ENCODE results near the gene MPZL2. TPM values are rescaled to one million over a fixed set of nuclear protein-coding genes. Genes with fewer than 3 reads are reported as not detected.

The MPZL2 gene
- total and polyA plus RNA-seq, 2 donors from 2014 or later: 16.8 to 111 TPM

DNA sequence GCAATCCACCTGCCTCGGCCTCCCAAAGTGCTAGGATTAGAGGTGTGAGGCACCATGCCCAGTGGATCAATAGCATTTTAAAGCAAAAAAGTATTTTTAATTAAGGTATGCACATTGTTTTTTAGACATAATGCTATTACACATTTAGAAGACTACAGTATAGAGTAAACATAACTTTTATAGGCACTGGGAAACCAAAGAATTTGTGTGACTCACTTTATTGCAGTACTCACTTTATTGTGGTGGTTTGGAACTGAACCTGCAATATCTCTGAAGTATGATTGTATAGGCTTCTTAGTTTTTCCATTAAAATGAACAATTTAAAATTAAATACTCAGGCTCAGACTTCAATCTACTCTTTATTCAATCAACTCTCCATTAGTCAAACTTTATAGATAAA, 22.9 kb upstream of the MPZL2 start:
- DNase-seq (no peak), FAIRE-seq (no peak)
- TF ChIP-seq, protein P1, sequence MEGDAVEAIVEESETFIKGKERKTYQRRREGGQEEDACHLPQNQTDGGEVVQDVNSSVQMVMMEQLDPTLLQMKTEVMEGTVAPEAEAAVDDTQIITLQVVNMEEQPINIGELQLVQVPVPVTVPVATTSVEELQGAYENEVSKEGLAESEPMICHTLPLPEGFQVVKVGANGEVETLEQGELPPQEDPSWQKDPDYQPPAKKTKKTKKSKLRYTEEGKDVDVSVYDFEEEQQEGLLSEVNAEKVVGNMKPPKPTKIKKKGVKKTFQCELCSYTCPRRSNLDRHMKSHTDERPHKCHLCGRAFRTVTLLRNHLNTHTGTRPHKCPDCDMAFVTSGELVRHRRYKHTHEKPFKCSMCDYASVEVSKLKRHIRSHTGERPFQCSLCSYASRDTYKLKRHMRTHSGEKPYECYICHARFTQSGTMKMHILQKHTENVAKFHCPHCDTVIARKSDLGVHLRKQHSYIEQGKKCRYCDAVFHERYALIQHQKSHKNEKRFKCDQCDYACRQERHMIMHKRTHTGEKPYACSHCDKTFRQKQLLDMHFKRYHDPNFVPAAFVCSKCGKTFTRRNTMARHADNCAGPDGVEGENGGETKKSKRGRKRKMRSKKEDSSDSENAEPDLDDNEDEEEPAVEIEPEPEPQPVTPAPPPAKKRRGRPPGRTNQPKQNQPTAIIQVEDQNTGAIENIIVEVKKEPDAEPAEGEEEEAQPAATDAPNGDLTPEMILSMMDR (IDR thresholded peaks at IDR 0.05; ENCODE audit: borderline replicate concordance, extremely low read depth, insufficient read depth): no peak
- Histone ChIP-seq H3K27ac (ENCODE audit: low read depth in 2 of 2, low read length in 2 of 2) (no peak overlapping the region), H3K36me3 (ENCODE audit: control insufficient read depth in 2 of 3, insufficient read depth in 3 of 3, low read length in 3 of 3) (no peaks in the 10 kb centered on the region), H3K27me3 (ENCODE audit: control insufficient read depth, insufficient read depth, low read length) (no peaks in the 10 kb centered on the region), H3K9me3 (ENCODE audit: control insufficient read depth in 2 of 3, insufficient read depth in 1 of 3, low read length in 3 of 3) (no peaks in the 10 kb centered on the region), H3K9ac (ENCODE audit: low read length in 3 of 3) (no peak overlapping the region), H3K4me1 (ENCODE audit: control insufficient read depth in 2 of 3, insufficient read depth in 2 of 3, low read depth in 1 of 3, low read length in 3 of 3) (no peaks in the 10 kb centered on the region), H3K4me3 (ENCODE audit: low read length in 3 of 3) (no peak overlapping the region)
- intact Hi-C loops (cut with DNase I): no loop called here

DNA sequence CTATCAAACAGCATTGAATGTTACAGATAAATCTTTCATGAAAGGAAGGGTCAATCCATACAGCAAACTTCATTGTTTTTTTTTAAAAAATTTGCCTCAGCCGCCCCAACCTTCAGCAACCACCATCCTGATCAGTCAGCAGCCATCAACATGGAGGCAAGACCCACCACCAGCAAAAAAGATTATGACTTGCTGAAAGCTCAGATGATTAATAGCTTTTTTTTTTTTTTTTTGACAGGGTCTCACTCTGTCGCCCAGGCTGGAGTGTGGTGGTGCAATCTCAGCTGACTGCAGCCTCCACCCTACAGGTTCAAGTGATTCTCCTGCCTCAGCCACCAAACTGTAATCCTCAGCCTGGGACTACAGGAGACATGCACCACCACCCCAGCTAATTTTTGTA, 22.4 kb upstream of the MPZL2 start:
- H3K27ac ChIP-seq (ENCODE audit: low read depth in 2 of 2, low read length in 2 of 2): no peak overlapping the region
- no peak for FAIRE-seq
- DNase-seq: no peak
- no peaks in the 10 kb centered on the region for H3K36me3 ChIP-seq (ENCODE audit: control insufficient read depth in 2 of 3, insufficient read depth in 3 of 3, low read length in 3 of 3)
- intact Hi-C loops (cut with DNase I): no loop called here
- no peaks in the 10 kb centered on the region for H3K4me1 ChIP-seq (ENCODE audit: control insufficient read depth in 2 of 3, insufficient read depth in 2 of 3, low read depth in 1 of 3, low read length in 3 of 3)
- no peak overlapping the region for H3K4me3 ChIP-seq (ENCODE audit: low read length in 3 of 3)
- no peak overlapping the region for H3K9ac ChIP-seq (ENCODE audit: low read length in 3 of 3)
- TF ChIP-seq, protein P1 (IDR thresholded peaks at IDR 0.05; ENCODE audit: borderline replicate concordance, extremely low read depth, insufficient read depth): no peak
- no peaks in the 10 kb centered on the region for H3K27me3 ChIP-seq (ENCODE audit: control insufficient read depth, insufficient read depth, low read length)
- no peaks in the 10 kb centered on the region for H3K9me3 ChIP-seq (ENCODE audit: control insufficient read depth in 2 of 3, insufficient read depth in 1 of 3, low read length in 3 of 3)

DNA sequence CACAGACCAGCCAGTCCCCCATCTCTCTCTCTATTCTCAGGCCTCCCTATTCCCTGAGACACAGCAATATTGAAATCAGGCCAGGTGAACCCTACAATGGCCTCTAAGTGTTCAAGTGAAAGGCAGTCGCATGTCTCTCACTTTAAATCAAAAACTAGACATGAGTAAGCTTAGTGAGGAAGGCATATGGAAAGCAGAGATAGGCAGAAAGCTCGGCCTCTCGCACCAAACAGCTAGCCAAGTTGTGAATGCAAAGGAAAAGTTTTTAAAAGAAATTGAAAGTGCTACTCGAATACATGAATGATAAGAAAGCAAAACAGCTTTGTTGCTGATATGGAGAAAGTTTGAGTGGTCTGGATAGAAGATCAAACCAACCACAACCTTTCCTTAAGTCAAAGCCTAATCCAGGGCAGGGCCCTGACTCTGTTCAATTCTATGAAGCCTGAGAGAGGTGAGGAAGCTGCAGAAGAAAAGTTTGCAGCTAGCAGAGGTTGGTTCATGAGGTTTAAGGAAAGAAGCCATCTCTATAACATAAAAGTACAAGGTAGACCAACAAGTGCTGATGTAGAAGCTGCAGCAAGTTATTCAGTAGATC, 19.8 kb upstream of the MPZL2 start:
- FAIRE-seq: no peak

More for the DNA sequence above, 19.8 kb upstream of the MPZL2 start:
- Histone ChIP-seq H3K27ac (ENCODE audit: low read depth in 2 of 2, low read length in 2 of 2) (no peak overlapping the region), H3K9ac (ENCODE audit: low read length in 3 of 3) (no peak overlapping the region), H3K4me3 (ENCODE audit: low read length in 3 of 3) (no peak overlapping the region), H3K27me3 (ENCODE audit: control insufficient read depth, insufficient read depth, low read length) (no peaks in the 10 kb centered on the region), H3K4me1 (ENCODE audit: control insufficient read depth in 2 of 3, insufficient read depth in 2 of 3, low read depth in 1 of 3, low read length in 3 of 3) (no peaks in the 10 kb centered on the region), H3K9me3 (ENCODE audit: control insufficient read depth in 2 of 3, insufficient read depth in 1 of 3, low read length in 3 of 3) (no peaks in the 10 kb centered on the region), H3K36me3 (ENCODE audit: control insufficient read depth in 2 of 3, insufficient read depth in 3 of 3, low read length in 3 of 3) (no peaks in the 10 kb centered on the region)
- intact Hi-C loops (cut with DNase I): no loop called here
- TF ChIP-seq, protein P1 (IDR thresholded peaks at IDR 0.05; ENCODE audit: borderline replicate concordance, extremely low read depth, insufficient read depth): no peak
- no peak for DNase-seq

All from kidney (tissue), 14 donors.